Neural progenitor cell (in vitro differentiated cells): ENCODE measurements around the gene RAB11FIP5.

ENCODE experiments used
- CTCF ChIP-seq: fragments of 200-600 bp; sonication (generic); IDR thresholded peaks from 2 replicates; pipeline ENCODE4 v1.5.1; 2017; ENCODE audit warnings: antibody characterized with exemption, mild to moderate bottlenecking
- EZH2 ChIP-seq: fragments of 200-600 bp; sonication (generic); IDR thresholded peaks from 2 replicates; pipeline ENCODE4 v1.6.1; 2017; ENCODE audit warnings: antibody characterized with exemption, mild to moderate bottlenecking, moderate library complexity
- EZH2phosphoT487 ChIP-seq: fragments of 200-600 bp; sonication (generic); IDR thresholded peaks from 2 replicates; pipeline ENCODE4 v1.6.1; 2017; ENCODE audit warnings: antibody characterized with exemption

DNA sequence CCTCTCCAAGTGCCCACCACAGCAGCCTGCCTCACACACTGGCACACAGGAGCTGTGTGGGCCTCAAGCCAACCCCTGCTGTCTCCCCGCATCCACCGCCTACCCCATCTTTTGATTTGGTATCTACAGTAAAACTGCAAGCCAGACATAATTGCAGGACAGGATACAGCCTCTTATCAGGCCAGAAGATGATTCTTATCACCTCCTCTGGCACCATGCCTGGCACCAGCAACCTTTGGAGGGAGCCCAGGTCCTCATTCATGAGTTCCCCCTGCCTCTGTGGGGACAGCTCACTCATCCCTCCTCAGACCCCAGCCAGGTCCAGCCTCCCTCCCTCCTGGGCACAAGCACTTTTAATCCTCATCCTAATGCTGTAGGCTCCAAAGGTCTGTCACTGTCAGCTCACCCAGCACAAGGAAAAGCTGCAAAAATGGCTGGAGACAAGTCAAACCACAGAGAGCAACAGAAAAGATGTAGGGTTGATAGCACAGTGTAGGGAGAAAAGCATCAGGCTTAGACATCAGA, 9.7 kb downstream of the RAB11FIP5 start:
- TF ChIP-seq CTCF (no peak), EZH2 (no peak), EZH2phosphoT487 (no peak)
